KMS-11 (cell line): ENCODE data around the gene YAF2.

Source experiments
- H2AFZ ChIP-seq: fragments of 200-600 bp; sonication (generic); 2 replicates; pipeline ENCODE4 v1.6.1; 2016; ENCODE audit warnings: antibody characterized with exemption, mixed run types, low read depth
- H3K27ac ChIP-seq: fragments of 200-600 bp; sonication (generic); 2 replicates; pipeline ENCODE4 v1.6.1; 2016; ENCODE audit warnings: mild to moderate bottlenecking, mixed run types
- H3K27me3 ChIP-seq: fragments of 200-600 bp; sonication (generic); 2 replicates; pipeline ENCODE4 v1.6.1; 2017; ENCODE audit warnings: mild to moderate bottlenecking, low read depth, mixed run types, moderate library complexity; ENCODE audit not compliant: insufficient read depth
- H3K36me3 ChIP-seq: fragments of 200-600 bp; sonication (generic); 2 replicates; pipeline ENCODE4 v1.6.1; 2017; ENCODE audit warnings: mild to moderate bottlenecking, mixed run types; ENCODE audit not compliant: insufficient read depth
- H3K4me1 ChIP-seq: fragments of 200-600 bp; sonication (generic); 2 replicates; pipeline ENCODE4 v1.6.1; 2016; ENCODE audit warnings: mild to moderate bottlenecking, low read depth, mixed run types; ENCODE audit not compliant: poor library complexity, severe bottlenecking
- H3K4me2 ChIP-seq: fragments of 200-600 bp; sonication (generic); 2 replicates; pipeline ENCODE4 v1.7.0; 2016; ENCODE audit warnings: mild to moderate bottlenecking, mixed run types
- H3K4me3 ChIP-seq: fragments of 200-600 bp; sonication (generic); IDR thresholded peaks from 2 replicates; pipeline ENCODE4 v1.6.1; 2017; ENCODE audit warnings: low read depth, low read length, mixed read lengths; ENCODE audit not compliant: insufficient read depth
- H3K79me2 ChIP-seq: fragments of 200-600 bp; sonication (generic); 2 replicates; pipeline ENCODE4 v1.6.1; 2016; ENCODE audit warnings: low read depth, mixed run types; ENCODE audit not compliant: insufficient read depth
- H3K9ac ChIP-seq: fragments of 200-600 bp; sonication (generic); 2 replicates; pipeline ENCODE4 v1.6.1; 2016; ENCODE audit warnings: mild to moderate bottlenecking, mixed run types
- H4K20me1 ChIP-seq: fragments of 200-600 bp; sonication (generic); 2 replicates; pipeline ENCODE4 v1.6.1; 2016; ENCODE audit warnings: mild to moderate bottlenecking, mixed run types; ENCODE audit not compliant: insufficient read depth
- TF ChIP-seq, protein P1 (sequence below): fragments of 200-600 bp; sonication (generic); conservative IDR thresholded peaks from 2 replicates; pipeline ENCODE4 v1.6.1; 2017; ENCODE audit warnings: low read depth, mild to moderate bottlenecking, antibody characterized with exemption, low read length, moderate library complexity, mixed read lengths

YAF2 gene

DNA sequence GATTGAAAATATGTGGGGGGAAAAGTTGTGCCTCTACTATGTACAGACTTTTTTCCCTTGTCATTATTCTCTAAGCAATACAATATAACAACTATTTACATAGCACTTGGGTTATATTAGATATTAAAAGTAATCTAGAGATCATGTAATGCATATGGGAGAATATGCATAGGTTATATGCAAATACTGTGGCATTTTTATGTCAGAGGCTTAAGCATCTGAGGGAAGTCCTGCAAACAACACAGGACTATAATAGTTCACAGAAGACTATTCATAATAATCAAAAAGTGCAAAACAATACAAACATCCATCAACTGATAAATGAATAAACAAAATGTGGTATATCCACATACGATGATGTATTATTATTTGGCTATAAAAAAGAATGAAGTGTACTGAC, 33.7 kb downstream of the YAF2 start:
- Histone ChIP-seq H3K27ac (no peak overlapping the region), H3K4me3 (no peak overlapping the region), H3K4me1 (peaks cover 12% of the 10 kb centered on the region), H3K79me2 (peaks cover 5% of the 10 kb centered on the region; the same call in 1 of the 2 replicates), H3K4me2 (no peak overlapping the region), H3K9ac (no peak overlapping the region), H2AFZ (no peak overlapping the region), H4K20me1 (no peaks in the 10 kb centered on the region), H3K27me3 (no peaks in the 10 kb centered on the region), H3K36me3 (no peaks in the 10 kb centered on the region; the same call in 1 of the 2 replicates)
- TF ChIP-seq, protein P1, sequence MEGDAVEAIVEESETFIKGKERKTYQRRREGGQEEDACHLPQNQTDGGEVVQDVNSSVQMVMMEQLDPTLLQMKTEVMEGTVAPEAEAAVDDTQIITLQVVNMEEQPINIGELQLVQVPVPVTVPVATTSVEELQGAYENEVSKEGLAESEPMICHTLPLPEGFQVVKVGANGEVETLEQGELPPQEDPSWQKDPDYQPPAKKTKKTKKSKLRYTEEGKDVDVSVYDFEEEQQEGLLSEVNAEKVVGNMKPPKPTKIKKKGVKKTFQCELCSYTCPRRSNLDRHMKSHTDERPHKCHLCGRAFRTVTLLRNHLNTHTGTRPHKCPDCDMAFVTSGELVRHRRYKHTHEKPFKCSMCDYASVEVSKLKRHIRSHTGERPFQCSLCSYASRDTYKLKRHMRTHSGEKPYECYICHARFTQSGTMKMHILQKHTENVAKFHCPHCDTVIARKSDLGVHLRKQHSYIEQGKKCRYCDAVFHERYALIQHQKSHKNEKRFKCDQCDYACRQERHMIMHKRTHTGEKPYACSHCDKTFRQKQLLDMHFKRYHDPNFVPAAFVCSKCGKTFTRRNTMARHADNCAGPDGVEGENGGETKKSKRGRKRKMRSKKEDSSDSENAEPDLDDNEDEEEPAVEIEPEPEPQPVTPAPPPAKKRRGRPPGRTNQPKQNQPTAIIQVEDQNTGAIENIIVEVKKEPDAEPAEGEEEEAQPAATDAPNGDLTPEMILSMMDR = no peak

DNA sequence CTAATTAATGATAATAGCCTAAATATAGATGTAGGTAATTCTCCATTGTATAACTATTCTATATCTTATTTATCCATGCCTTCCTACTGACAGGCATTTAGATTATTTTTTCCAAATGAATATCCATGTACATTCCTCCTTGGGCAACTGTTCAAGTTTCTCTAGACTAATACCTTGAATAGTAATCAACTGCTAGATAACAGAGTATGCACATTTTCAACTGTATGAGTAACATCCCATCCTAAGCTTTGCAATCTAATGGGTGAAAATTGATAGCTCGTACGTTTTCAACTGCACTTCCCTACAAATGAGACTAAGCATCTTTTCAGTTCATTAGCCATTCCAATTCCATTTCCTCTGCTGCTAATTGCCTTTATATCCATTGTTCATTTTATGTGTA, 37.0 kb downstream of the YAF2 start:
- Histone ChIP-seq H3K9ac (no peak overlapping the region), H3K27ac (no peak overlapping the region)
- TF ChIP-seq, protein P1 = no peak

DNA sequence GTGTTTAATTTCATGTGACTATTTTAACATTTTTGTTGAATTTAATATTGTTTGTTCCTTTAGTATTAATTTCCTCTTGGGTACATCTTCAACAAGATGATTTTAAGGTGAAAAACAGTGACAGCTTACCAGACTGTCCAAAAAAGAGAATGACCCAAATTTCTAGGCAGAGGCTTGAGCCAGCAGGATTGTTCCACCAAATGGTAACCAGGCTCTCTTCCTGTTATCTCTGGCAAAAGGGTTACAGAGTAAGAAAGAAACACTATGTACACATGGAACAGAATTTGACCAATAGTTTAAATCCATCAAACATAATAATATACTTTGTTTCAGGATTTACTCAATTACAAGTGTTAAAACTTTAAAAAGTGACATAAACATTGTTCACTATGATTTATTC, 39.0 kb downstream of the YAF2 start:
- no peaks in the 10 kb centered on the region; the same call in 1 of the 2 replicates for H3K36me3 ChIP-seq
- no peak overlapping the region for H3K4me2 ChIP-seq
- H3K9ac ChIP-seq = no peak overlapping the region
- peaks cover 12% of the 10 kb centered on the region for H3K4me1 ChIP-seq
- no peaks in the 10 kb centered on the region for H3K27me3 ChIP-seq
- H2AFZ ChIP-seq = no peak overlapping the region
- no peak overlapping the region for H3K27ac ChIP-seq
- peaks cover 6% of the 10 kb centered on the region; the same call in 1 of the 2 replicates for H3K79me2 ChIP-seq
- no peak overlapping the region for H3K4me3 ChIP-seq
- no peaks in the 10 kb centered on the region for H4K20me1 ChIP-seq
- TF ChIP-seq, protein P1 = no peak

More for the DNA sequence above, 37.0 kb downstream of the YAF2 start:
- no peaks in the 10 kb centered on the region for H3K27me3 ChIP-seq
- H3K36me3 ChIP-seq = no peaks in the 10 kb centered on the region; the same call in 1 of the 2 replicates
- H3K79me2 ChIP-seq = no peaks in the 10 kb centered on the region
- H3K4me2 ChIP-seq = no peak overlapping the region
- H3K4me1 ChIP-seq = peaks cover 12% of the 10 kb centered on the region
- no peaks in the 10 kb centered on the region for H4K20me1 ChIP-seq
- no peak overlapping the region for H2AFZ ChIP-seq
- no peak overlapping the region for H3K4me3 ChIP-seq

DNA sequence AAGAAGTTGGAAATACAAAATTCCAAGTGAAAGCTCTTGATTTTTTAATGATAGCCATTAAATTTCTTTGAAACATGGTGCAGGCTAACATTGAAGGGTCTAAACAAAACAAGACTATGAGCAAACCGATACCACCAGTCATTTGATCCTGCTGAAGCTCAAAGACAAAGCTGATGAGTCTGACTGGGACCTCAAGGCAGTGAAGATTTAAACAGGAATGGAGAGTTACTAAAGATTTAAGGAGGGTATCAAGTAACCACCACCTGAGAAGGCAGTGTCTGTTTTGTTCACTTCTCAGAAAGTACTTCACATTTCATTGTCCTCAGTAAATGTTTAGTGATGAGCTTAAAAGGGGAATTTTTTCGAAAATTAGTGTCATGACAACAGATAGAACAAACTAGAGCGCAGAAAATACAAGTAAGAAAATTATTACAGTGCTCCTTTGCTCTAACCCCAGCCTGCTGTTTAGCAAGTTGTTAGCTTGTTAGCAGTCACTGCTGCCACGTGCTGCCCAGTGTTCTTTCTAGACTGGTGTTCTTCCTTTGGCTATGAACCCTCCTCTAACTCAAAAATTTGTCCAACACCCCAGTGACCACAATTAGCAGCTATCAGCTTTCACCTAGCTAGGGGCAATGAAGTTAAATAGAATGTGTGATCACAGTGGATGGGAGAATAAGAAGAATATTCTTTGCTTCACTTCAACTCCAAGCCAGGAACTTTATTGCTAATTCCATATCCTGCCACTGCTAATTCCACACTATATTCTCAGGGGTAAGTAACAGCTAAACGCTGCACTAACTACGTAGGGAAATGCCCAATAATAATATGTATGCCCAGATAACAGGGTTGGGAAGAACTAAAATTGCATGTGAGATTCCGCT, 41.1 kb downstream of the YAF2 start:
- Histone ChIP-seq H3K79me2 (peaks cover 6% of the 10 kb centered on the region; the same call in 1 of the 2 replicates), H3K4me2 (no peak overlapping the region), H4K20me1 (no peaks in the 10 kb centered on the region), H3K4me1 (peaks cover 12% of the 10 kb centered on the region), H2AFZ (no peak overlapping the region), H3K27me3 (no peaks in the 10 kb centered on the region), H3K9ac (no peak overlapping the region), H3K27ac (peak overlapping the region; percentile 2; the same call in 1 of the 2 replicates), H3K36me3 (no peaks in the 10 kb centered on the region), H3K4me3 (no peak overlapping the region)
- TF ChIP-seq, protein P1 = no peak
